Adipose tissue (tissue), 3 donors: ENCODE results near the gene MORF4L1. TPM values are rescaled to one million over a fixed set of nuclear protein-coding genes. Genes with fewer than 3 reads are reported as not detected.
"Not testable (repeated sequence)": the region's sequence is repeated elsewhere in the genome, so short reads cannot be mapped to it uniquely, and the experiment has no call there.

Source experiments
- H3K27ac ChIP-seq: one replicate; pipeline ENCODE4 v1.5.1; 2013; ENCODE audit warnings: low read depth, low read length
- WGBS, 3 donors: extraction: QIAGEN DNeasy Blood & Tissue Kit; methylation state at CpG; one replicate each; pipeline ENCODE4 v1.1.7; 2013; 5-methylcytosine and 5-hydroxymethylcytosine counted together
- polyA plus RNA-seq, 3 donors: library from polyadenylated mRNA; stranded (reverse); fragments of 200-250 nt; gene quantifications; one replicate each; pipeline ENCODE4 v1.2.3, GENCODE V29; 2013
- donor health status: healthy with polysubstance abuse.
- donor health status: Bipolar disorder and iron deficiency.
- donor health status: healthy.

MORF4L1 gene
- polyA plus RNA-seq, 3 donors: 111 to 418 (median 276) TPM

DNA sequence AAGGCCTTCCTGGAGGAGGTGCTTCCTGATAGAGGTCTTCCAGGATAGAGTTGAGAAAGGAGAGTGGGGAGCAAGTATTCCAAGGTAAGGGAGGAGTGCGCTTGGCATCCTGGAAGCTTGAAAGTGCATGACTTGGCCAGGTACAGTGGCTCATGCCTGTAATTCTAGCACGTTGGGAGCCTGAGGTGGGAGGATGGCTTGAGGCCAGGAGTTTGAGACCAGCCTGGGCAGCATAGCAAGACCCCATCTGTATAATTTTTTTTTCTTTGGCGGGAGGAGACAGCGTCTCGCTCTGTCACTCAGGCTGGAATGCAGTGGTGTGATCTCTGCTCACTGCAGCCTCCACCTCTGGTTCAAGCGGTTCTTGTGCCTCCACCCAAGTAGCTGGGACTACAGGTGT lies 19.2 kb upstream of the MORF4L1 start:
- H3K27ac ChIP-seq: no peak overlapping the region
- 96 to 99% (median 97%) methylated on average over 6 of the region's 6 CpGs for WGBS, 3 donors

DNA sequence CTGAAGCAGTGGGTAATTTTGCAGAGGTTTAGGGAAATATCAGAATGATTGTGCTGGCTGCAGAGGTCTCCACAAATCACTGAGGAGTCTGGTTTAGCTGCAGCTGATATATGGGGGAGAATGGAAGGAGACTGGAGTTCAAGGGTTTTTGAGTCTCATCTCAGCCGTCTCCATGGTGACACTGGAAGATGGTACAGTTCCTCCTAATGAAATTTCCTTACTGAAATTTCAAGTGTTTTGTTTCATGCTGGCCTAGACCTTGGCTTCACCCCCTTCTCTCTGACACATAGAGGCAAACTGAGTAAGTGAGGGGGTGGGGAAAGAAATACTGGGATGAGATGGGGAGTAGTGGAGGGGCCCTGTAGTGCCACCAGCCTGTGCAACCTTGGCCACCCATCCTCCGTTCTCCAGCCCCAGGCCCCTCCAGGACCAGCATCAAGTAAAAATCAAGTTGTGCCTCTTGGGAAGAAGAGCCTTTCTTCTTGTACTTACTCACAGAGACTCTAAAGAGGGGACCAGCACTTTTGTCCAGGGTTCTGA lies 17.8 kb upstream of the MORF4L1 start:
- WGBS, 3 donors: 92 to 95% (median 94%) methylated on average over 2 of the region's 2 CpGs
- no peak overlapping the region for H3K27ac ChIP-seq

DNA sequence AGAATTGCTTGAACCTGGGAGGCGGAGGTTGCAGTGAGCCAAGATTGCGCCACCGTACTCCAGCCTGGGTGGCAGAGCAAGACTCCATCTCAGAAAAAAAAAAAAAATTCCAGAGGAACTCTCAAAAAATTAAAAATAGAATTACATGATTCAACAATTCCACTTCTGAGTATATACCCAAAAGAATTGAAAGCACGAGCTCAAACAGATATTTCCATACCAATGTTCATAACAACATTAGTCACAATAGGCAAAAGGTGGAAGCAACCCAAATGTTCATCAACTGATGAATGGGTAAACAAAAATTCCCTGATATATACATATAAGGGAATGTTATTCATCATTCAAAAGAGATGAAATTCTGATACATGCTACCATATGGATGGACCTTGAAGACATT lies 16.9 kb upstream of the MORF4L1 start:
- 59 to 72% (median 65%) methylated on average over 4 of the region's 4 CpGs for WGBS, 3 donors
- no peak overlapping the region for H3K27ac ChIP-seq

DNA sequence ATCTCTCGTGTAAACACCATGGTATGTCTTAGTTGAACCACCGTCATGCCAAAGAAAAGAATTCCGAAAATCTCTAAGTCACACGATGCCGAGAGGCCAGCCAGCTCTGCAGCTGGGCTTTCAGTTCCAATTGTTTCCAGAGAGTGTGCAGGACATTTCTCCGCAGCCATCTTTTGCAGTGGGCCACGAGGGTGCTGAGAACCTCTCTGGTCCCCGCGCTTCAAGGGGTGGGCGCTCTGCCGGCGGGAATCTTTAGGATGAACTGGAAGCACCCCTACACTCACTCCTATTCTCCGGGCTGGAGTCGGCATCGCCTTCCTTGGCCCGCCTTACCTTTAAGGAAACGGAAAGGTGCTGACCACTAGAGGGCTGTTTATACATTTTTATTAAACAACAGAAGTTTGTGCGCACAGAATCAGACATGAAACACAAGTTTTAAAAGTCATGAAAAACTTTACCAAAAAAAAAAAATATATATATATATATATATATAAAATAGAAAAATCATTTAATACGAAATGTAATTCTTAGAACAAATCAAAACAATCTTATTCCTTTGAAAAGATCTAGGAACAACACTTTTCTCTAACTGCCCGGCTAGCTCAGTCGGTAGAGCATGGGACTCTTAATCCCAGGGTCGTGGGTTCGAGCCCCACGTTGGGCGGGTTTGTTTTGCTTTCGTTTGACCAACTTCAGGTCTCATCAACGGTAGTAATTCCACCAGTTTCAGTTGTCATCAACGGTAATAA lies 12.5 kb upstream of the MORF4L1 start:
- H3K27ac ChIP-seq: no peak overlapping the region
- 1 to 4% (median 2%) methylated on average over 28 of the region's 28 CpGs for WGBS, 3 donors

DNA sequence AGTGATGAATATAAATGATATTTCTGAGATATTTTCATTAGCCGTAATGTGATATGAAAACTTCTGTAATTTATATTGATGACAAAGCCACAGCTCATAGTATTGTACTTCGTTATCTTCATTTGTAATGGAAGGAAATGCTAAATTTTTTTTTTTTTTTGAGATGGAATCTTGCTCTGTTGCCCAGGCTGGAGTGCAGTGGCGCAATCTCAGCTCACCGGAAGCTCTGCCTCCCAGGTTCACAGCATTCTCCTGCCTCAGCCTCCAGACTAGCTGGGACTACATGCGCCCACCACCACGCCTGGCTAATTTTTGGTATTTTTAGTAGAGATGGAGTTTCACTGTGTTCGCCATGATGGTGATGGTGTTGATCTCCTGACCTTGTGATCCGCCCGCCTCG lies 7.1 kb upstream of the MORF4L1 start:
- not testable (repeated sequence) for H3K27ac ChIP-seq
- 94 to 98% (median 95%) methylated on average over 10 of the region's 10 CpGs for WGBS, 3 donors

DNA sequence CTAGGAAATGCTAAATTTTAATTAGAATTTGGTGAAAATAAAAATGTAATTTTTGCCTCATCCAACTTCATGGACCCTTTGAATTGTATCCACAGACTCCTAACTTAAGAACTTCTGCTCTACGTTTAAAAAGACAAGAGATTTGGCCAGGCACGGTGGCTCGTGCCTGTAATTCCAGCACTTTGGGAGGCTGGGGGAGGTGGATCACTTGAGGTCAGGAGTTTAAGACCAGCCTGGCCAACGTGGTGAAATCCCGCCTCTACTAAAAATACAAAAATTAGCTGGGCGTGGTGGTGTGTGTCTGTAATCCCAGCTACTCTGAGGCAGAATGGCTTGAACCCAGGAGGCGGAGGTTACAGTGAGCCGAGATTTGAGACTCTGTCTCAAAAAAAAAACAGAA lies 6.7 kb upstream of the MORF4L1 start:
- not testable (repeated sequence) for H3K27ac ChIP-seq
- 77 to 81% (median 79%) methylated on average over 8 of the region's 8 CpGs for WGBS, 3 donors

DNA sequence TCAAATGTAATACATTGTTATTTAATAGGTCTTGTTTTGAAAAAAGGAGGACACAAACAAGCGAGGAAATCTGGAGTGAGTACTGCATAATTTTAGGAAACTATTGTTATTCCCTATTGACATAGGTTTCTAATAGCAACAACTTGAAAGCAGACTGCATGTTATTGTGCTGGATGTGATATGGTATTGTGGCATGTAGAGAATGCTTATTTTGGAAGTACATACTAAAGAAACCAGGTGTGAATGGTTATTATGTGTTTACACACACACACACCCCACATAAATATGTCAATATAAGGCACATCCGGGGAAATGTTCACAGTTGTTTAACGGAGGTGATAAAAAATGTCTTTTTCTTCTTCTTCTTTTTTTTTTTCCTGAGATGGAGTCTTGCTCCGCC lies 5.9 kb upstream of the MORF4L1 start:
- 70 to 80% (median 73%) methylated on average over 4 of the region's 4 CpGs for WGBS, 3 donors
- no peak overlapping the region for H3K27ac ChIP-seq

DNA sequence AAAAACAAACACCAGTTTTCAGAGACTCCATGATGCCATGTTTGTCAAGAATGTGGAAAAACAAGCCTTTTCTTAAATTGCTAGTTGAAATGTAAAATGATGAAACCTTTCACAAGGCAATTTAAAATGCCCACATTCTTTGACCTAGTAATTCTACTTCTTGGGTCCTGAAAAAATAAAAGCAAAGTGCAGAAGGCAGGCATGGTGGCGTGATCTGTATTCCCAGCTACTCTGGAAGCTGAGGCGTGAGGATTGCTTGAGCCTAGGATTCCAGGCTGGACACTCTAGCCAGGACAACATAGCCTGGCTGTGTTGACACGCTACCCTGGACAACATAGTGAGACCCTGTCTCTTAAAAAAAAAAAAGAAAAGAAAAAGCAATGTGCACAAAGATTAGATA lies 4.3 kb upstream of the MORF4L1 start:
- H3K27ac ChIP-seq: no peak overlapping the region
- 87 to 97% (median 97%) methylated on average over 3 of the region's 3 CpGs for WGBS, 3 donors

DNA sequence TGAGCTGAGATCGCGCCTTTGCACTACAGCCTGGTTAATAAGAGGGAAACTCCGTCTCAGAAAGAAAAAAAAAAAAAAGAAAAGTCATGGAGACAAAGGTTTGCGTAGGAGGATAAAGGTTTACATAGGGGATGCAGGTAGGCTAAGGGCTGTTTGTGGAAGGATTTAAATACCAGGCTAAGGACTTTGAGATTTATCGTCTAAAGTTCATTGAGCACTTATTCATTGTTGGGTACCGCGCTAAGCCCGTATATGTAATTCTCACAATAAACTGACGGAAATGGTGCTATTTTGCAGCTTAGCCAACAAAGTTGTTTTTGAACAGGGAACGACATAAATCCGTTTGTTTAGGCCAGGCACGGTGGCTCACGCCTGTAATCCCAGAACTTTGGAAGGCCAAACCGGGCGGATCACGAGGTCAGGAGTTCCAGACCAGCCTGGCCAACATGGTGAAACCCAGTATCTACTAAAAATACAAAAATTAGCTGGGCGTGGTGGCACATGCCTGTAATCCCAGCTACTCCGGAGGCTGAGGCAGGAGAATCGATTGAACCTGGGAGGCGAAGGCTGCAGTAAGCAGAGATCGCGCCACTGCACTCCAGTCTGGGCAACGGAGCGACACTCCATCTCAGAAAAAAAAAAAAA lies 1.1 kb upstream of the MORF4L1 start:
- not testable (repeated sequence) for H3K27ac ChIP-seq
- whole genome bisulfite sequencing, 3 donors: 82 to 87% (median 84%) methylated on average over 24 of the region's 24 CpGs

DNA sequence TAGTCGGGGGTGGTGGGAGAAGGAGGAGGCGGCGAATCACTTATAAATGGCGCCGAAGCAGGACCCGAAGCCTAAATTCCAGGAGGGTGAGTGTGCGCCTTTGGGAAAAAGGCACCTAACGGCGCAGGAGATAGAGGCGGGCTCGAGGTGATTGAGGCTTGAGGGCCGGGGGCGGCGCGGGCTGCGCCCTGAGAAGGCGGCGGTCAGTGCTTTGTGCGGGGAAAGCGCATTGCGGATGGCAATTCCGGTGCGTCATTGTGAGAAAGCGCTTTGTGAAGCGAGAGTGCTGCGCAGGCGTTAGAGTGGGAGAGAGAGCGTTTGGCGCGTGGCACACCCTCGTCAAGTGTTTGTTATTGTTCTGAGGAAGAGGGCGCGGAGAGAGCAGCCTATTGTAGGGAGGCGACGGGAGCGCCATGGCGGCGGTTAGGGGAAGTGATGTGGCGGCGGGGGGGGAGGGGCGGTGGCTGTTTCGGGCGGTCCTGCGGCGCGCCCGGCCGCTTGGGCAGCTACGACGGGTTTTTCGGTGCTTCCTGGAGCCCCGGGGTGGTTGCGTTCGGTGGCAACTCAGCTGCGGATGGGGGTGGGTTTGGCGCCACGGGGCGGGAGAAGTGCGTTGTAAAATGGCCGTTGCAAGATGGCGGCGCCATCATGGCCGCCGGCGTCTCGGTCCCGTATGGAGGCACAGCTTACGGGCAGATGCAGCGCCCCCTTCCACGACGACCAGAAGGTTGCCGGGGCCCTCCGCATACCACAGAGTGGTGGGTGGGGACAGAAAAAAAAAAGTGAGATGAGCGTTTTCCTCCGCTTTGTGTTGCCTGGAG lies 492 bp downstream of the MORF4L1 start:
- WGBS, 3 donors: 0 to 1% (median 0%) methylated on average over 67 to 75 of the region's 75 CpGs
- H3K27ac ChIP-seq: peak overlapping the region; percentile 67

DNA sequence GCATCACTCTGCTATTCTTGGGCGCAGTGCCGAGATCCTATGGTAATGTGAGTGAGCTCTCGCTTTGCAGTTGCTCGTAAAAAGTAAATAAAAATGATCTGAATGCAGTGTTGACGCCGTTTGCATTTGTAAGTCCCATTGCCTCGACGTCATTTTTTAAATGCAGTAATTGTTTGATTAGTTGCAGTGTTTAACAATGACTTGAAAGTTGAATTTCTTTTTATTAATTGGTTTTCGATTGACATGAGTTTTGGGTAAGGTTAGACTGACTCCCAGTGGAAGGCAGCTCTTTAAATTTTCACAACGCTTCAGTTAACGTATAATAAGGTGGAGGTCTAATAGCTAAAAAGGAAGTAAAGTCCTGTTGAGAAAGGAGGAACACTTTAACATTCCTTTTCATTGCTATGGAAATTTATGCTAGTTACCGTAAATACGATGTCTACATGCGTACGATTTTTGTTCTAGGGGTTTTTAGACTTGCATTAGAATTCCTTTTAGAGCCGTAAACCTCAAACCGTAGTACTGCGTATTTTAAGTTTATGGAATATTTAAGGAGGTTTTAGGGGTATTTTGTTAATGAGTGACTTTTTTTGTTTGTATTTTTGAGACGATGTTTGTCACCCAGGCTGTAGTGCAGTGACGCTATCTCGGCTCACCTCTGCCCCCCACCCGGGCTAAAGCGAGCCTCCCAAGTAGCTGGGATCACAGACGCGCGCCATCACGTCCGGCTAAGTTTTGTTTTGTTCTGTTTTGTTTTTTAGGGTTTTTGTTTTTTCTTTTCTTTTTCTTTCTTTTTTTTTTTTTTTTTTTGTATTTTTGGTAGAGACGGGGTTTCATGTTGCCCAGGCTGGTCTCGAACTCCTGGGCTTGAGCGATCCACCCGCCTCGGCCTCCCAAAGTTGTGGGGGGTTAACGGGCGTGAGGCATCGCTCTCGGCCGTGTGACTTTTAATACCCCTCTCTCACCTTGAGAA lies 1.4 kb downstream of the MORF4L1 start:
- WGBS, 3 donors: 0 to 1% (median 1%) methylated on average over 38 of the region's 38 CpGs
- peak overlapping the region; percentile 67 for H3K27ac ChIP-seq

DNA sequence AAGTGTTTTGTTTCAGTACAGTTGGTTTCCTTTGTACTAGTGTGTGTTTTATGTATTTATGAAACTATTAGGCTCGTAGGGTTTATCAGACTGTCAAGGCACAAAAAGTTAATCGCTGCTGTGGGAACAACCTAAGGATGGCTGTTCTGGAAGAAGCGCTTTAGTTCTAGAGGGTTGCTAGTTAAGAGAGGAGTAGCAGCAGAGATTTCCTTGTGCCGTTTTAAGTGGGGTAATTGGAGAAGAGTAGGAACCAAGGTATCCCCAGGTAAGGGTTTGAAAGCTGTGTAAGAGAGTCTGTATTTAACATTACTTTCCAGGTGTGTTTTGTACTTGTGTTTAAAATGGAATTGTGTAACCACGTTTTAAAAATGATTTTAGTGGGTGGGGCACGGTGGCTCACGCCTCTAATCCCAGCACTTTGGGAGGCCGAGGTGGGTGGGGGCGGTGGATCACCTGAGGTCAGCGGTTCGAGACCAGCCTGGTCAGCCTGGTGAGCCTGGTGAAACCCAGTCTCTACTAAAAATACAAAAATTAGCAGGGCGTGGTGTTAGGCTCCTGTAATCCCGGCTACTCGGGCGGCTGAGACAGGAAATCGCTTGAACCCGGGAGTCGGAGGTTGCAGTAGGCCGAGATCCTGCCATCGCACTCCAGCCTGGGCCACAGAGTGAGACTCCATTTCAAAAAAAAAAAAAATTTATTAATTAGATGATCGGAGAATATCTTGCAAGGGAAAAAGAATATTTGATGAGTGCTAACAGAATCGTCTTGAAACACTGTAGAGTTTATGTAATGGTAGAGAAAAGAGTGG lies 2.6 kb downstream of the MORF4L1 start:
- 44 to 53% (median 51%) methylated on average over 22 of the region's 22 CpGs for WGBS, 3 donors
- no peak overlapping the region for H3K27ac ChIP-seq

DNA sequence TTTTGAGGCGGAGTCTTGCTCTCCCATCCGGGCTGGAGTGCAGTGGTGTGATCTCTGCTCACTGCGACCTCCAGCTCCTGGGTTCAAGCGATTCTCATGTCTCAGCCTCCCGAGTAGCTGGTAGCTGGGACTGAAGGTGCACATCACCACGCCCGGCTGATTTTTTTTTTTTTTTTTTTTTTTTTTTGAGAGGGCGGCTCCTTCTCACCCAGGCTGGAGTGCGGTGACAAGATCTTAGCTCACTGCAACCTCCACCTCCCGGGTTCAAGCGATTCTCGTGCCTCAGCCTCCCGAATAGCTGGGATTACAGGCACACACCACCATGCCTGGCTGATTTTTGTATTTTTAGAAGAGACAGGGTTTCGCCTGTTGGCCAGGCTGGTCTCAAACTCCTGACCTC lies 4.3 kb downstream of the MORF4L1 start:
- H3K27ac ChIP-seq: not testable (repeated sequence)
- WGBS, 3 donors: 73 to 84% (median 73%) methylated on average over 14 of the region's 14 CpGs

DNA sequence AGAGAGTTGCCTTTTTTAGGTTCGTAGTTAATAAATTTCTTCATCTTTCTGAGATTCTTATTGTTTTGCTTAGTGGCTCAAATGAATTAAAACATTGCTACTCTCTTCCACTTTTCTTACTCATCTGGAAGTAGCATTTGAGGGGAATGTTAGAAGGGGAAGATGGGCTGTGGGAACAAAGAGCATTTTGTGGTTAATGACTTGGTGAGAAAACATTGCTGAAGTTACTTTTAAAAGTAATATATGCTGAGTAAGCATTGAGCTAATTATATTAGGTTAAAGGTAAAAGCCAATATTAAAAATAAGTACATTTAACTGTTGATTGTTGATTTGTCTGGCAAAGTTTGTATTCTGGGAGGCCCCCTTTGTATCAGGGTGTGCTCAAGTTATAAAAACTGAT lies 5.7 kb downstream of the MORF4L1 start:
- 24 to 36% (median 27%) methylated on average over 1 of the region's 1 CpG for WGBS, 3 donors
- H3K27ac ChIP-seq: no peak overlapping the region

DNA sequence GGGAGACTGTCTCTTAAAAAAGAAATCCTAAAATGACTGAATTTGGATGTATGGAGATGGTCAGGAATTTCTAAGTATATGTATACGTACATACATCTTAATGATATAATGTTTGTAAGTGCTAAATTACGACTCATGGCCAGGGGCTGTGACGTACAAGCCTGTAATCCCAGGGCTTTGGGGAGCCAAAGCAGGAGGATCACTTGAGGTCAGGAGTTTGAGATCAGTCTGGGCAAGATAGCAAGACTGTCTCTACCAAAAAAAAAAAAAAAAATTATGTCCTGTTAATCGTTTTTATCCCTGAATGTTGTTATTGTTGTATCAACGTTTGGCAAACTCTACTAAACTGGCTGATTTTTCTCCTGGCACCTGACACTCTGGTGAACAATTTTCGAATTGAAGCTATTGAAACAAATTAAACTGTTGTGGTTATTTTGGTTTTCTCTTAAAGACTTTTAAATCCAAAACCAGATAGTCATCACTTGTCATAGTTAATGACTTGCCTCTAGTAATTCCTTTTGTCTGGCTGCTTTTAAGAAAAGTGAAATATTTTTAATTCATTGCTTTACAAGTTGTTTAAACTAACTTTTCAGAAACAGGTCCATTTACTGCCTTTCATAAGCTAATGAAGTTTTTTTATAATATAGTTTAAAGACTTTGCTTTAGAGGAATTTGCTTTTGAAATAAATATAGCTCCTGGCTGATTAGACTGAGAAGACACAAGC lies 7.0 kb downstream of the MORF4L1 start:
- H3K27ac ChIP-seq: no peak overlapping the region
- WGBS, 3 donors: 30 to 40% (median 34%) methylated on average over 6 of the region's 6 CpGs

DNA sequence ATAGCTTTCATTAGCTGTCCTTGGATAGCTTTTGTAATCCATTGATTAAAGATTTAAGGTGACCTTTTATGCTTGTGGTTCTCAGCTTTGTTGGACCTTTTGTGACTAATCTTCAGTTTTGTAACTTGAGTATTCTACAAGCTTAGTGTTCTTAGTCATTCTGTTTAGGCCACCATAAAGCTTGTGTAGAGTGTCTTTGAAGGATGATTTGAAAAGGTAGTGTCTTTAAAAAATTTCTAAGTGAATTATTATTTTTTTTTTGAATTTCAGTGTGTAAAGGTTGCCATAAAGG lies 7.5 kb downstream of the MORF4L1 start:
- H3K27ac ChIP-seq: no peak overlapping the region

DNA sequence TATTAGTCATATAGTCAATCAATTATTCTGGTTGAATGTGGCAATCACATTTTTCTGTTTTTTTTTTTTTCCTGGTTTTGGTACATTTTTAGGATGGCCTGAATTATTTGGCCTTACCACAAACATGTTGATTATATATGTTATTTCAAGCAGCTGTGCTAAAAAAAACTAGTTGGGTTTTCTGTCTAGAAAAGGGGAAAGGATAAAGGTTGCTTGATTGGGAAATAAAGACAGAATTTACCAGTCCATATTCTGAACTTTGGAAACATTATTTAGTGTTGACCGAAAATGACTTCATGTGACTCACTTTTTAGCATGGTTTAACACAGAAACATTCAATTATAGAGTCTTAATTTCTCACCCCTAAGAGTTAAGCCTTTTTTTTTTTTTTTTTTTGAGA lies 8.1 kb downstream of the MORF4L1 start:
- 81 to 100% (median 90%) methylated on average over 1 of the region's 1 CpG for WGBS, 3 donors
- no peak overlapping the region for H3K27ac ChIP-seq
